Kidney glomerular epithelial cell (primary cell): ENCODE measurements around the gene PROS1.
"Not testable (repeated sequence)": the region's sequence is repeated elsewhere in the genome, so short reads cannot be mapped to it uniquely, and the experiment has no call there.

Experiments used
- DNase-seq: peaks from one replicate; lab custom pipeline; 2025; lab: John Stamatoyannopoulos, UW

Gene PROS1

GRCh38 chr3:93873412-93873811 is 100.3 kb downstream of the PROS1 start:
- DNase-seq = not testable (repeated sequence)

- DNase-seq = no peak
Observed at GRCh38 chr3:93867425-93867824, 106.3 kb downstream of the PROS1 start.

GRCh38 chr3:93861017-93861416 is 112.7 kb downstream of the PROS1 start:
- DNase-seq = no peak

DNA sequence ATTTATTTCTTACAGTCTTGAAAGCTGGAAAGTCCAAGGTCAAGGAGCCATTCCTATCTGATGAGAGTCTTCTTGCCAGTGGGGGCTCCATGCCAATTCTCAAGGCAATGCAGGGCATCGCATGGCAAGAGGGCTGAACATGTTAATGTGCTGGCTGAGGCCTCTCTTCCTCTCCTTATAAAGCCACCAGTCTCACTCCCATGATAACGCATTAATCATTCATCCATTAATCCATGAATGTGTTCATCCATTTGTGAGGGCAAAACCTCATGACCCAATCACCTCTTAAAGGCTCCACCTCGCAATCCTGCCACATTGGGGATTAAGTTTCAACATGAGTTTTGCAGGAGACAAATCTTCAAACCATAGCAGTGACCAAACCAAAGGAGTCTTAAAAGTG is 118.3 kb downstream of the PROS1 start:
- DNase-seq = no peak

DNA sequence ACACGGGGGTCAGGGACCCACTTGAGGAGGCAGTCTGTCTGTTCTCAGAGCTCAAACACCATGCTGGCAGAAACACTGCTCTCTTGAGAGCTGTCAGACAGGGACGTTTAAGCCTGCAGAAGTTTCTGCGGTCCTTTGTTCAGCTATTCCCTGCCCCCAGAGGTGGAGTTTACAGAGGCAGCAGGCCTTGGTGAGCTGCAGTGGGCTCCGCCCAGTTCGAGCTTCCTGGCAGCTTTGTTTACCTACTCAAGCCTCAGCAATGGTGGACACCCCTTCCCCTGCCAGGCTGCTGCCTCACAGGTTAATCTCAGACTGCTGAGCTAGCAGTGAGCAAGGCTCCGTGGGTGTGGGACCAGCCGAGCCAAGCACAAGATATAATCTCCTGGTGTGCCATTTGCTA is 121.5 kb downstream of the PROS1 start:
- DNase-seq = not testable (repeated sequence)

DNA sequence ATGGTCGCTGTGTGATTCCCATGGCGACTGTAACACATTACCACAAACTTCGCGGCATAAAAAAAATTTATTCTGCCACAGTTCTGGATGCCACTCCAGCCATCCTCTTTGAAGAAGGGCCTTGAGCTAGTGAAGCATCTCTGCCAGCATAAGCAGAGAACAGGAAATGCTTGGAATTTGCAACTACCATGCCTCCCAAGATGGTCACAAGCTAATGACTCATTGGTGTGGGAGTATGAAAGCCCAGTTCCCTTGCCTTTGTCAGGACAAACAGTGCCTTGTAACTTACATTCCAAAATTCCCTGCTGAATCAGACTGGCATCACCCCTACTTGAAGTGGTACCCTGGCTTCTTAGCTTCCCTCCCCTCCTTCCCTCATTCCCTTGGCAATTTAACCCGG is 129.7 kb downstream of the PROS1 start:
- peak; percentile 95 for DNase-seq

DNA sequence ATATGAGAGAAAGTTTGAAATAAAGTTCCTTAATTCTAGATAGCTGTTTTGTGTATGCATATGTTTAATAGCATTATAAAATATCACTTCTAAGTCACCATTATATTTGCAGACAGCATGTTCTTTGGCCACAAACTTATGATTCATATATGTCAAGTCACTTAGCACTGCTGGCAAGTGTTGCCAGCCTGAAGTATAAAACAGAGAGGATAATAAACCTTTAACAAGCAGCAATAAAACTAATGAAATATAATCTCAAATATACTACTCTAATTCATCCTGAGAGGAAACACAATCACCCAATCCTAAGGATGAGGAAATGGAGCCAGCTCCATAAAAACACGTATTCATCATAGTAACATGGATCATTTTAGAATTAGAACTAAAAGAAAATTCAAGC is 134.5 kb downstream of the PROS1 start:
- not testable (repeated sequence) for DNase-seq
